Keratinocyte (primary cell): Measurements from ENCODE around the gene TBX21. TPM values are rescaled to one million over a fixed set of nuclear protein-coding genes. Genes with fewer than 3 reads are reported as not detected.
"Not testable (repeated sequence)": the region's sequence is repeated elsewhere in the genome, so short reads cannot be mapped to it uniquely, and the experiment has no call there.

ENCODE experiments used
- DNase-seq: peaks from one replicate; pipeline ENCODE4 v3.0.0-alpha.2; 2011; ENCODE audit warnings: low read depth, missing footprints, low spot score
- FAIRE-seq: peaks from 2 replicates; lab custom pipeline; 2011; peaks lifted over from hg19 to GRCh38; lab: Jason Lieb, UNC
- H2AFZ ChIP-seq: 2 replicates; pipeline ENCODE4 v1.6.0; 2012; ENCODE audit warnings: low read length, control low read depth, inconsistent platforms; ENCODE audit not compliant: control insufficient read depth
- H3K27ac ChIP-seq: 2 replicates; pipeline ENCODE4 v1.5.1; 2011; ENCODE audit warnings: low read length; ENCODE audit not compliant: control insufficient read depth, insufficient read depth
- H3K27me3 ChIP-seq: 3 replicates; pipeline ENCODE4 v1.6.0; 2011; ENCODE audit warnings: low read length; ENCODE audit not compliant: control insufficient read depth, insufficient read depth; ENCODE audit errors: extremely low read depth
- H3K36me3 ChIP-seq, 2 experiments: 2 replicates in 1 of 2; 3 replicates in 1 of 2; pipeline ENCODE4 v1.5.1; 2011; ENCODE audit warnings: low read length in 2 of 2, mild to moderate bottlenecking in 1 of 2; ENCODE audit not compliant: control insufficient read depth in 2 of 2, insufficient read depth in 2 of 2; ENCODE audit errors: extremely low read depth in 1 of 2
- H3K4me1 ChIP-seq: 3 replicates; pipeline ENCODE4 v1.5.1; 2011; ENCODE audit warnings: low read length; ENCODE audit not compliant: control insufficient read depth, insufficient read depth; ENCODE audit errors: extremely low read depth
- H3K4me2 ChIP-seq: 3 replicates; pipeline ENCODE4 v1.6.0; 2011; ENCODE audit warnings: low read depth, low read length; ENCODE audit not compliant: control insufficient read depth, insufficient read depth; ENCODE audit errors: extremely low read depth
- H3K4me3 ChIP-seq, 3 experiments: fragments of 200-600 bp in 1 of 3; sonication (generic) in 1 of 3; 2 replicates in 2 of 3; 3 replicates in 1 of 3; pipeline ENCODE4 v1.5.1; 2011 to 2016; ENCODE audit warnings: low read length in 3 of 3, mild to moderate bottlenecking in 3 of 3, control low read depth in 2 of 3, inconsistent platforms in 1 of 3, low read depth in 1 of 3, mixed read lengths in 1 of 3, mixed run types in 1 of 3, moderate library complexity in 1 of 3; ENCODE audit not compliant: control insufficient read depth in 2 of 3, insufficient read depth in 2 of 3; ENCODE audit errors: extremely low read depth in 1 of 3
- H3K79me2 ChIP-seq: 2 replicates; pipeline ENCODE4 v1.6.0; 2012; ENCODE audit warnings: low read length; ENCODE audit not compliant: control insufficient read depth, insufficient read depth
- H3K9ac ChIP-seq: 3 replicates; pipeline ENCODE4 v1.6.0; 2011; ENCODE audit warnings: low read length; ENCODE audit not compliant: control insufficient read depth, insufficient read depth; ENCODE audit errors: extremely low read depth
- H3K9me1 ChIP-seq: 3 replicates; pipeline ENCODE4 v1.6.0; 2011; ENCODE audit warnings: low read length; ENCODE audit not compliant: control insufficient read depth, insufficient read depth; ENCODE audit errors: extremely low read depth
- H3K9me3 ChIP-seq: 2 replicates; pipeline ENCODE4 v1.5.1; 2012; ENCODE audit warnings: low read depth, low read length; ENCODE audit not compliant: control insufficient read depth
- H4K20me1 ChIP-seq: 3 replicates; pipeline ENCODE4 v1.6.0; 2011; ENCODE audit warnings: low read length; ENCODE audit not compliant: control insufficient read depth, insufficient read depth; ENCODE audit errors: extremely low read depth
- EZH2 ChIP-seq: IDR thresholded peaks from one replicate; pipeline ENCODE4 v1.6.1; 2012; ENCODE audit warnings: inconsistent platforms, mild to moderate bottlenecking, low read length, moderate library complexity
- dilution Hi-C: fragments of 300-500 bp; cut with MboI; formaldehyde crosslinking; loops from one replicate; pipeline ENCODE4 v1.7.0; 2020; ENCODE audit warnings: low sequenced_read_pairs; ENCODE audit not compliant: extremely low pct_ligation_motif_present
- polyA plus RNA-seq, 5 experiments: library from polyadenylated mRNA; depleted of rRNA in 3 of 5; stranded (reverse) in 3 of 5; stranded (forward) in 1 of 5; unstranded in 1 of 5; fragments of >200 nt; gene quantifications; 1 replicate in 1 of 5; 2 replicates in 3 of 5; 3 replicates in 1 of 5; pipeline versions ENCODE4 v1.2.1 to v1.2.3, GENCODE V29; 2011 to 2012; ENCODE audit warnings: missing spikeins in 2 of 5, low read depth in 1 of 5, low replicate concordance in 1 of 5
- TF ChIP-seq, protein P1 (sequence below), 3 experiments: IDR thresholded peaks in 1 of 3; conservative IDR thresholded peaks in 1 of 3; optimal IDR thresholded peaks in 1 of 3; 2 replicates in 2 of 3; 3 replicates in 1 of 3; pipeline versions ENCODE3 to v1.5.1; 2011; ENCODE audit warnings: low read length in 3 of 3, mild to moderate bottlenecking in 3 of 3, moderate library complexity in 2 of 3, control low read depth in 1 of 3, inconsistent platforms in 1 of 3; ENCODE audit not compliant: insufficient read depth in 2 of 3; ENCODE audit errors: extremely low read depth in 1 of 3

Gene TBX21
- polyA plus RNA-seq, 1 donor (not counting 4 experiments of a cell fraction or from before 2014, with no cell fraction given): not detected

DNA sequence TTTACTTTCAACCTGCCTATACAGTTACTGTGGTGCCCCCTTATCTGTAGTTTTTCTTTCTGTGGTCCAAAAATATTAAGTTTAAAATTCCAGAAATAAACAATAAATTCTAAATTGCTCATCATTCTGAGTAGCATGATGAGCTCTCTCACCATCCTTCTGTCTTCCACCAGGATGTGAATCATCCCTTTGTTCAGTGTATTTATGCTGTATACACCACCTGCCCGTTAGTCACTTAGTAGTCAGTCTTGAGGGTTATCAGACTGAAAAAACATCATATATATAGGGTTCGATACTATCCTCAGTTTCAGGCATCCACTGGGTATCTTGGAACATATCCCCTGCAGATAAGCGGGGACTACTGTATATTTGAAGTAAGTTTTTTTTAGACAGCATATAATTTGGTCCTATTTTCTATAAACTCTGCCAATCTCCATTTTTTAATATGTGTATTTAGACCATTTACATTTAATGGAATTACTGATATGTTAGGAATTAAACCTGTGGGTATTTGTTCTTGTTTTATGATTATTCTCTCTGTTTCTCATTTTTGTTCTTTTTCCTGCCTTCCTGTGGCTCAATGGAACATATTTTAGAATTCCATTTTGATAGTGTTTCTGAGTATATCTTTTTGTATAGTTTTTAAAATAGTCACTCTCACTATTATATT lies 31.0 kb downstream of the TBX21 start:
- no peak overlapping the region for H3K9ac ChIP-seq
- H3K9me1 ChIP-seq: no peaks in the 10 kb centered on the region
- FAIRE-seq (no peak), DNase-seq (no peak)
- no peak overlapping the region for H2AFZ ChIP-seq
- dilution Hi-C loops: no loop called here
- no peaks in the 10 kb centered on the region for H3K79me2 ChIP-seq
- peaks cover 2% of the 10 kb centered on the region for H3K27me3 ChIP-seq
- H3K27ac ChIP-seq: no peak overlapping the region
- no peaks in the 10 kb centered on the region for H3K36me3 ChIP-seq
- no peaks in the 10 kb centered on the region for H3K4me1 ChIP-seq
- TF ChIP-seq, protein P1, sequence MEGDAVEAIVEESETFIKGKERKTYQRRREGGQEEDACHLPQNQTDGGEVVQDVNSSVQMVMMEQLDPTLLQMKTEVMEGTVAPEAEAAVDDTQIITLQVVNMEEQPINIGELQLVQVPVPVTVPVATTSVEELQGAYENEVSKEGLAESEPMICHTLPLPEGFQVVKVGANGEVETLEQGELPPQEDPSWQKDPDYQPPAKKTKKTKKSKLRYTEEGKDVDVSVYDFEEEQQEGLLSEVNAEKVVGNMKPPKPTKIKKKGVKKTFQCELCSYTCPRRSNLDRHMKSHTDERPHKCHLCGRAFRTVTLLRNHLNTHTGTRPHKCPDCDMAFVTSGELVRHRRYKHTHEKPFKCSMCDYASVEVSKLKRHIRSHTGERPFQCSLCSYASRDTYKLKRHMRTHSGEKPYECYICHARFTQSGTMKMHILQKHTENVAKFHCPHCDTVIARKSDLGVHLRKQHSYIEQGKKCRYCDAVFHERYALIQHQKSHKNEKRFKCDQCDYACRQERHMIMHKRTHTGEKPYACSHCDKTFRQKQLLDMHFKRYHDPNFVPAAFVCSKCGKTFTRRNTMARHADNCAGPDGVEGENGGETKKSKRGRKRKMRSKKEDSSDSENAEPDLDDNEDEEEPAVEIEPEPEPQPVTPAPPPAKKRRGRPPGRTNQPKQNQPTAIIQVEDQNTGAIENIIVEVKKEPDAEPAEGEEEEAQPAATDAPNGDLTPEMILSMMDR (optimal IDR thresholded peaks at IDR 0.05 in 1 of 3, IDR thresholded peaks at IDR 0.05 in 1 of 3, conservative IDR thresholded peaks at IDR 0.05 in 1 of 3; ENCODE audit: extremely low read depth in 1 of 3, insufficient read depth in 2 of 3, low read length in 3 of 3): no peak
- TF ChIP-seq EZH2: no peak
- H4K20me1 ChIP-seq: no peaks in the 10 kb centered on the region
- H3K9me3 ChIP-seq: peaks cover 2% of the 10 kb centered on the region
- H3K4me2 ChIP-seq: no peak overlapping the region
- no peak overlapping the region for H3K4me3 ChIP-seq

DNA sequence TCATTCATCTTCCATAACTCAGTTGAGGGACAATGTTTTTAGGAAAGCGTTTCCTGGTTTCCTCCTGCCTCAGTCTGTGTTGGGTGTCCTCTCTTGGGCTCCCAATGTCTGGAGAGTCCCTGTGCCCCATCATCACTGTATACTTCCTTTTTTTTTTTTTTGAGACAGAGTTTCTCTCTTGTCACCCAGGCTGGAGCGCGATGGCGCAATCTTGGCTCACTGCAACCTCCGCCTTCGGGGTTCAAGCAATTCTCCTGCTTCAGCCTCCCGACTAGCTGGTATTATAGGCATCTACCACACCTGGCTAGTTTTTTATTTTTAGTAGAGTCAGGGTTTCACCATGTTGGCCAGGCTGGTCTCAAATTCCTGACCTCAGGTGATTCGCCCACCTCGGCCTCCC lies 40.6 kb downstream of the TBX21 start:
- H3K9me3 ChIP-seq, FAIRE-seq, H3K36me3 ChIP-seq, H4K20me1 ChIP-seq, H3K9me1 ChIP-seq, H3K4me1 ChIP-seq, H2AFZ ChIP-seq, DNase-seq, H3K4me3 ChIP-seq, H3K27ac ChIP-seq, H3K79me2 ChIP-seq, dilution Hi-C loops, H3K4me2 ChIP-seq, H3K9ac ChIP-seq: not testable (repeated sequence)
- H3K27me3 ChIP-seq: peaks cover 19% of the 10 kb centered on the region

DNA sequence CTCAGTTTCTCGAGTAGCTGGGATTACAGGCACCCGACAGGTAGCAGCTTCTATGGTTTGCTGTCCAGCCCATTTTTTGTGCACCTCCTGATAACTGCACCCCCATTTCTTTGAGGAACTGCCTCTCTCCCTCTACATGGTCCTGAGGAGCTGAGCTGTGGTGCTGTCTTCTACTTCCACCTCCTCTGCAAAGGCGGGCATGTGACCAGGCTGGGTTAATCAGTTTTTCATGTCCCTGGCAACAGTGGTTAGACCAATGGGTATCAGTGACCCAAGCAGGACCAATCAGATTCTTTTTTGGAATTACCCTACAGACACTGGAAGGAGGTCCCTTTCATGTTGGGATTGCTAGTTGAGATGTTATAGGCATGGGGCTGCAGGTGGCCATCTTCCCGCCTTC lies 41.3 kb downstream of the TBX21 start:
- dilution Hi-C loops: no loop called here
- Histone ChIP-seq H2AFZ (no peak overlapping the region), H3K4me1 (no peaks in the 10 kb centered on the region), H3K9me1 (no peaks in the 10 kb centered on the region), H3K4me3 (no peak overlapping the region), H3K9ac (no peak overlapping the region), H3K79me2 (no peaks in the 10 kb centered on the region), H3K27me3 (peaks cover 20% of the 10 kb centered on the region), H4K20me1 (no peaks in the 10 kb centered on the region), H3K27ac (no peak overlapping the region), H3K36me3 (no peaks in the 10 kb centered on the region), H3K9me3 (no peaks in the 10 kb centered on the region), H3K4me2 (no peak overlapping the region)
- TF ChIP-seq EZH2: no peak
- TF ChIP-seq, protein P1 (optimal IDR thresholded peaks at IDR 0.05 in 1 of 3, IDR thresholded peaks at IDR 0.05 in 1 of 3, conservative IDR thresholded peaks at IDR 0.05 in 1 of 3; ENCODE audit: extremely low read depth in 1 of 3, insufficient read depth in 2 of 3, low read length in 3 of 3): no peak
- FAIRE-seq (no peak), DNase-seq (no peak)
